ENCODE results near the gene CACNB3. TPM values are rescaled to one million over a fixed set of nuclear protein-coding genes. Genes with fewer than 3 reads are reported as not detected.

CACNB3 gene
- total and polyA plus RNA-seq, 9 of the 15 experiments (the other 6 are each of a cell fraction or from before 2014, with no cell fraction given), result 0.24 to 2.0 (median 1.5) TPM

DNA sequence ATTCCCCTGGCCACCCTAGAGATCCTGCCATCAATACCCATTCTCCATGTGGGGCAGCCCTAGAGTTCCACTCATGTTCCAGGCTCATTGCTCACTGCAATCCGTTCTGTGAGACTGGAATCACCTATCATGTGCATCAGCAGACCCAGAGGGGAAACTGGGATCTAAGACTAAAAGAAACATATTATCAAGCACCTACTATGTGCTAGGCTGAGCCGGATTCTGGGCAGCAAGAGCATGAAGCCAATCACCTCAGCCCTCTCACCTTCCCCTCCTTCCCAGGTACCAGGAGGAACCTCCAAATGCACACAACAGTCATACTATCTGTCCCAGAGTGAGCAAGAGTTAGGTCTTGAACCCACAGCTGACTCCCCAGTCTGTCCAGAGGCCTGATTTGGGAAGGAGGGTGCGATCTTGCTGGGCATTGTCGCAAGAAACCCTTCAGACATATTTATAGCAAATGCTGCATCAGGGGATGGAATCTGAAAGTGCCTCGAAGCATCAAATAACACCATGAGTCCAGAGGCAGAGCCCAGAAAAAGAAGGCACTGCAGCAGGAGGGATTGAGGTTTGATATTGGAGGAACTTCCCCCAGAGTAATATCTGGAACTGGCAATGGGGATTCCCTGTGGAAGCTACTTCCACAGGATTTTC is 6.7 kb upstream of the CACNB3 start:
- H3K79me2 ChIP-seq (ENCODE audit: control insufficient read depth, insufficient read depth, low read length), result no peaks in the 10 kb centered on the region
- ChIA-PET CTCF (ENCODE audit: low intra/inter-chr PET ratio) (interaction anchor here (0.7 kb wide), 1 partner anchor 63 kb away, joined by 3 read pairs; no protein-coding TSS in a partner anchor), POLR2A (interaction anchor here (0.7 to 2.4 kb wide), 3 partner anchors 10 to 191 kb away, joined by 3 to 8 read pairs (median 3); no protein-coding TSS in a partner anchor)
- H3K9me1 ChIP-seq (ENCODE audit: control insufficient read depth, insufficient read depth, low read length), result no peaks in the 10 kb centered on the region
- intact Hi-C loops (cut with micrococcal nuclease), result no loop called here
- no peaks in the 10 kb centered on the region for H4K20me1 ChIP-seq (replicated peaks; ENCODE audit: control insufficient read depth, insufficient read depth, low read length)
- FAIRE-seq, result no peak
- no TSS peak for BruUV-seq (replicated peaks)
- H3K4me1 ChIP-seq (replicated peaks in 1 of 2; ENCODE audit: control insufficient read depth in 2 of 2, insufficient read depth in 2 of 2, low read length in 2 of 2), result peaks cover 4 to 24% of the 10 kb centered on the region in 2 experiments; a peak in 3 of 5 replicates
- ATAC-seq, result no peak
- H3K27me3 ChIP-seq (ENCODE audit: control insufficient read depth in 2 of 2, insufficient read depth in 2 of 2, low read length in 2 of 2), result no peaks in the 10 kb centered on the region
- no peak overlapping the region for H3K27ac ChIP-seq (ENCODE audit: extremely low read depth, low read depth, low read length)
- H3K9ac ChIP-seq (ENCODE audit: insufficient read depth in 1 of 2, low read depth in 2 of 2, low read length in 2 of 2), result no peak overlapping the region
- H3K4me2 ChIP-seq (ENCODE audit: insufficient read depth, low read length), result no peak overlapping the region
- WGBS (ENCODE audit: insufficient coverage, low coverage, missing lambda C conversion rate), result 19% methylated on average over 5 of the region's 5 CpGs
- in situ Hi-C loops (cut with MboI), result no loop called here
- TF ChIP-seq HDAC8 (tag; IDR thresholded peaks at IDR 0.05) (no peak), ZKSCAN1 (IDR thresholded peaks at IDR 0.05; ENCODE audit: low read depth, low read length) (peak; percentile 85)
- no peaks in the 10 kb centered on the region for H3K36me3 ChIP-seq (ENCODE audit: control insufficient read depth, insufficient read depth, low read length)
- H2AFZ ChIP-seq (ENCODE audit: low read depth, low read length), result no peak overlapping the region
- H3K9me3 ChIP-seq (replicated peaks; ENCODE audit: control insufficient read depth, insufficient read depth, low read depth, low read length), result no peaks in the 10 kb centered on the region
- DNase-seq (ENCODE audit: extremely low read depth in 1 of 4, low spot score in 3 of 4), result no peak
- no peak overlapping the region for H3K4me3 ChIP-seq

DNA sequence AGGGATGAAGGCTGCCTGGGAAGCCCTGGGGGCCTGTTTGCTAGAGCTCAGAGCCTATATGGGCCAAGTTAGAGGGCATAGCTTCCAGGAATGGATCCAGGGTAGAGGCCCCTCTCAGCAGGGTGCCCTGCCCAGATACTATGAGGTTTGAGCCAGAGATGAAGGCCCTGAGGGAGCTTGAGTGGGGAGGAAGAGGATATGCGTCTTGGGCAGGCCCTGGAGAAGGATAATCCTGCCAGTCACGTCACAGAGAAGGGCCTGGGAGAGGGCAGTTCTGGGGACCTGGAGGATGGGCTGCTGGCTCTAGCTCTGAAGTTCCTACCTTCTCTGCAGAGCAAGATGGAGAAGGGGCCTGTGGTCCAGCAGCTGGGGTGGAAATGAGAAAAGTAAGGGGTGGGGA is 5.9 kb upstream of the CACNB3 start:
- in situ Hi-C loops (cut with MboI), result no loop called here
- no peak overlapping the region for H3K4me2 ChIP-seq (ENCODE audit: insufficient read depth, low read length)
- no peaks in the 10 kb centered on the region for H3K36me3 ChIP-seq (ENCODE audit: control insufficient read depth, insufficient read depth, low read length)
- H3K27ac ChIP-seq (ENCODE audit: extremely low read depth, low read depth, low read length), result no peak overlapping the region
- POLR2A ChIA-PET, result interaction anchor here (0.7 to 2.4 kb wide), 3 partner anchors 11 to 54 kb away, joined by 3 to 8 read pairs (median 3); no protein-coding TSS in a partner anchor
- ATAC-seq, result no peak
- H2AFZ ChIP-seq (ENCODE audit: low read depth, low read length), result no peak overlapping the region
- H3K4me3 ChIP-seq, result no peak overlapping the region
- H3K9me1 ChIP-seq (ENCODE audit: control insufficient read depth, insufficient read depth, low read length), result no peaks in the 10 kb centered on the region
- H3K79me2 ChIP-seq (ENCODE audit: control insufficient read depth, insufficient read depth, low read length), result no peaks in the 10 kb centered on the region
- no peaks in the 10 kb centered on the region for H3K9me3 ChIP-seq (replicated peaks; ENCODE audit: control insufficient read depth, insufficient read depth, low read depth, low read length)
- no peaks in the 10 kb centered on the region for H4K20me1 ChIP-seq (replicated peaks; ENCODE audit: control insufficient read depth, insufficient read depth, low read length)
- DNase-seq (ENCODE audit: extremely low read depth in 1 of 4, low spot score in 3 of 4), result no peak
- intact Hi-C loops (cut with micrococcal nuclease), result no loop called here
- H3K9ac ChIP-seq (ENCODE audit: insufficient read depth in 1 of 2, low read depth in 2 of 2, low read length in 2 of 2), result no peak overlapping the region; a peak in 1 of 4 replicates
- H3K4me1 ChIP-seq (replicated peaks in 1 of 2; ENCODE audit: control insufficient read depth in 2 of 2, insufficient read depth in 2 of 2, low read length in 2 of 2), result peaks cover 4 to 24% of the 10 kb centered on the region in 2 experiments; a peak in 3 of 5 replicates
- TF ChIP-seq MYNN (IDR thresholded peaks at IDR 0.05) (no peak), MYNN (CRISPR knock-in tag; IDR thresholded peaks at IDR 0.05) (no peak), RBM15 (IDR thresholded peaks at IDR 0.05; ENCODE audit: insufficient read depth, low read length) (no peak), ZSCAN32 (CRISPR knock-in tag; IDR thresholded peaks at IDR 0.05) (no peak), ZNF175 (CRISPR knock-in tag; IDR thresholded peaks at IDR 0.05; ENCODE audit: low read depth) (no peak), ZNF146 (CRISPR knock-in tag; IDR thresholded peaks at IDR 0.05; ENCODE audit: unreplicated experiment) (no peak)
- TF ChIP-seq, protein P1, sequence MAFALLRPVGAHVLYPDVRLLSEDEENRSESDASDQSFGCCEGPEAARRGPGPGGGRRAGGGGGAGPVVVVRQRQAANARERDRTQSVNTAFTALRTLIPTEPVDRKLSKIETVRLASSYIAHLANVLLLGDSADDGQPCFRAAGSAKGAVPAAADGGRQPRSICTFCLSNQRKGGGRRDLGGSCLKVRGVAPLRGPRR (CRISPR knock-in tag; IDR thresholded peaks at IDR 0.05), result no peak
- TF ChIP-seq, protein P2, sequence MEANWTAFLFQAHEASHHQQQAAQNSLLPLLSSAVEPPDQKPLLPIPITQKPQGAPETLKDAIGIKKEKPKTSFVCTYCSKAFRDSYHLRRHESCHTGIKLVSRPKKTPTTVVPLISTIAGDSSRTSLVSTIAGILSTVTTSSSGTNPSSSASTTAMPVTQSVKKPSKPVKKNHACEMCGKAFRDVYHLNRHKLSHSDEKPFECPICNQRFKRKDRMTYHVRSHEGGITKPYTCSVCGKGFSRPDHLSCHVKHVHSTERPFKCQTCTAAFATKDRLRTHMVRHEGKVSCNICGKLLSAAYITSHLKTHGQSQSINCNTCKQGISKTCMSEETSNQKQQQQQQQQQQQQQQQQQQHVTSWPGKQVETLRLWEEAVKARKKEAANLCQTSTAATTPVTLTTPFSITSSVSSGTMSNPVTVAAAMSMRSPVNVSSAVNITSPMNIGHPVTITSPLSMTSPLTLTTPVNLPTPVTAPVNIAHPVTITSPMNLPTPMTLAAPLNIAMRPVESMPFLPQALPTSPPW (CRISPR knock-in tag; IDR thresholded peaks at IDR 0.05), result no peak
- CTCF ChIA-PET (ENCODE audit: low intra/inter-chr PET ratio), result no interaction called here
- H3K27me3 ChIP-seq (ENCODE audit: control insufficient read depth in 2 of 2, insufficient read depth in 2 of 2, low read length in 2 of 2), result 0 out of 5 replicates have a peak, but pooled peaks cover 0 to under 1% of the 10 kb centered on the region in 2 experiments
- no TSS peak for BruUV-seq (replicated peaks)
- 32% methylated on average over 2 of the region's 2 CpGs for WGBS (ENCODE audit: insufficient coverage, low coverage, missing lambda C conversion rate)
- FAIRE-seq, result no peak
